A375 (cell line): ENCODE measurements around the gene KLRD1. TPM values are rescaled to one million over a fixed set of nuclear protein-coding genes. Genes with fewer than 3 reads are reported as not detected.

Experiments
- total RNA-seq: library from RNA; depleted of rRNA; stranded (reverse); fragments of >200 nt; shearing (Covaris generic); gene quantifications from 2 replicates; pipeline ENCODE4 v1.2.3, GENCODE V29; 2014; rRNA removed

KLRD1 gene
- not detected in 2 replicates for total RNA-seq

GRCh38 chr12:10307630-10308029 is at the start of gene KLRD1:
TSS of gene KLRD1 (plus strand) at chr12:10307870. CDS start at chr12:10308078, 208 bp downstream.

Other genes with a start within 250 kb of the KLRD1 start
- gene CLEC1A, start 208.9 kb upstream of the KLRD1 start, total RNA-seq, result not detected in 2 replicates
- gene CLEC7A, start 177.7 kb upstream of the KLRD1 start, total RNA-seq, result not detected in 2 replicates
- gene OLR1, start 135.7 kb upstream of the KLRD1 start, total RNA-seq, result not detected in 2 replicates
- 0.04 and 0.08 TPM in 2 replicates for gene TMEM52B, start 128.8 kb upstream of the KLRD1 start, total RNA-seq
- 22.8 and 32.0 TPM in 2 replicates for gene GABARAPL1, start 95.0 kb upstream of the KLRD1 start, total RNA-seq
- 0.21 and 0.98 TPM in 2 replicates for gene KLRK1, start 82.2 kb downstream of the KLRD1 start, total RNA-seq
- not detected in 2 replicates for gene KLRC4, start 101.9 kb downstream of the KLRD1 start, total RNA-seq
- 0.60 TPM in 1 of 2 replicates, not detected in the other for gene KLRC3, start 112.7 kb downstream of the KLRD1 start, total RNA-seq
- gene KLRC2, start 128.1 kb downstream of the KLRD1 start, total RNA-seq, result 1.3 TPM in 1 of 2 replicates, not detected in the other
- not detected in 2 replicates for gene KLRC1, start 145.5 kb downstream of the KLRD1 start, total RNA-seq
- gene EIF2S3B, start 198.0 kb downstream of the KLRD1 start, total RNA-seq, result 0.57 and 2.8 TPM in 2 replicates